ENCODE results near the gene DYNLRB1. TPM values are rescaled to one million over a fixed set of nuclear protein-coding genes. Genes with fewer than 3 reads are reported as not detected.
"Not testable (repeated sequence)": the region's sequence is repeated elsewhere in the genome, so short reads cannot be mapped to it uniquely, and the experiment has no call there.

The DYNLRB1 gene
- 189 and 200 TPM in 2 replicates for total RNA-seq (2014; rRNA removed; shearing (Covaris generic))

- peak; percentile 91 for DNase-seq (ENCODE audit: low spot score)
Measured at GRCh38 chr20:34516247-34517113, at the start of gene DYNLRB1. DYNLRB1 (plus strand) TSS chr20:34516422; CDS start chr20:34516459, 37 bp downstream.

- DNase-seq (ENCODE audit: low spot score) = no peak
Measured at GRCh38 chr20:34468951-34469350, 47.3 kb upstream of the DYNLRB1 start.

GRCh38 chr20:34472246-34472925 lies 43.8 kb upstream of the DYNLRB1 start:
- peak; percentile 74 for DNase-seq (ENCODE audit: low spot score)

- peak; percentile 14 for DNase-seq (ENCODE audit: low spot score)
Measured at GRCh38 chr20:34473262-34473883, 42.8 kb upstream of the DYNLRB1 start.

DNA sequence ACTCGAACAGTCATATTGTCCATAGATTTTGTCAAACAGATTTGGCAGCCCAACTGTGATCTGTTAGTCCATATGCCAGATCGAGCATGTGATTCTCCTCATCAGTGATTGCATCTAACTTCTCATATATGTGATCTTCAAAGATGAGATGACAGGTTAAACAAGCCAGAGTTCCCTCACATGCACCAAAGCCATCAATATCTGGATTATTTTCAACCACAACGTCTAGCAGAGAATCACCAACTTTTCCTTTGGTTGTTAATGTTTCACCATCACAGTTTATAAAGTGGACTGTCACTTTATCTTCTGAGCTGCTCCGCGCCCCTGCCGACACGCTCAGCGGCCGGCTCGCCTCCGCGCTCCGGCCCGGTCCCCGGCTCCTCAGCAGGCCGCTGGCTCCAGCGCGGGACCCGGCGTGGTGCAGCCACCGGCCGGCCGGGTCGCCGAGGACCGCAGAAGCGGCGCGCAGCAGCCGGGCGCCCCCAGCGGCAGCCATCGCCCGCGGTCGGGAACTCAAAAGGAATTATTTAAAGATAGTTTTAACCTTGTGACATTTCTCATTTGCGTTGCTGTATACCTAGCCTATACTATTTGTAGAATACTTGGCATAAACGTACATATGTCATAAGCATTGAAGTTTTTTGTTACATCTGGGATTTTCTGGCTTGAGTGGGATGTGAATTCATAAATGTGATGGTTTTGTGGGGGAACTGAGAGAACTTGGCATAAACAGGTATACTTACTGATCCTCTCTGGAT lies 40.1 kb upstream of the DYNLRB1 start:
- DNase-seq (ENCODE audit: low spot score) = no peak

GRCh38 chr20:34479627-34480026 lies 36.6 kb upstream of the DYNLRB1 start:
- DNase-seq (ENCODE audit: low spot score) = no peak

GRCh38 chr20:34482154-34482553 lies 34.1 kb upstream of the DYNLRB1 start:
- not testable (repeated sequence) for DNase-seq (ENCODE audit: low spot score)

DNA sequence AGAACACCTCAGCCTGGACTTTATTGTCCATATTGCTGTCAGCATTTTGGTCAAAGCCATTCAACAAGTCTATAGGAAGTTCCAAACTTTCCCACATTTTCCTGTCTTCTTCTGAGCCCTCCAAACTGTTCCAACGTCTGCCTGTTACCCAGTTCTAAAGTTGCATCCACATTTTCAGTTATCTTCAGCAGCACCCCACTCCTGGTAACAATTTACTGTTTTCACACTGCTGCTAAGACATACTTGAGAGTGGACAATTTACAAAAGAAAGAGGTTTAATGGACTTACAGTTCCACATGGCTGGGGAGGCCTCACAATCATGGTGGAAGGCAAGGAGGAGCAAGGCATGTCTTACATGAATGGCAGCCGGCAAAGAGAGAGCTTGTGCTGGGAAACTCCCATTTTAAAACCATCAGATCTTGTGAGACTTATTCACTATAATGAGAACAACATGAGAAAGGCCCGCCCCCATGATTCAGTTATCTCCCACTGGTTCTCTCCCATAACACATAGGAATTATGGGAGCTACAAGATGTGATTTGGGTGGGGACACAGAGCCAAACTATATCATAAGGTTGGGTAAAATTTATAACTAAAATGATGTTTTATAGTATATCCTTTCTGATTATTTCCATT lies 32.5 kb upstream of the DYNLRB1 start:
- DNase-seq (ENCODE audit: low spot score) = not testable (repeated sequence)

DNA sequence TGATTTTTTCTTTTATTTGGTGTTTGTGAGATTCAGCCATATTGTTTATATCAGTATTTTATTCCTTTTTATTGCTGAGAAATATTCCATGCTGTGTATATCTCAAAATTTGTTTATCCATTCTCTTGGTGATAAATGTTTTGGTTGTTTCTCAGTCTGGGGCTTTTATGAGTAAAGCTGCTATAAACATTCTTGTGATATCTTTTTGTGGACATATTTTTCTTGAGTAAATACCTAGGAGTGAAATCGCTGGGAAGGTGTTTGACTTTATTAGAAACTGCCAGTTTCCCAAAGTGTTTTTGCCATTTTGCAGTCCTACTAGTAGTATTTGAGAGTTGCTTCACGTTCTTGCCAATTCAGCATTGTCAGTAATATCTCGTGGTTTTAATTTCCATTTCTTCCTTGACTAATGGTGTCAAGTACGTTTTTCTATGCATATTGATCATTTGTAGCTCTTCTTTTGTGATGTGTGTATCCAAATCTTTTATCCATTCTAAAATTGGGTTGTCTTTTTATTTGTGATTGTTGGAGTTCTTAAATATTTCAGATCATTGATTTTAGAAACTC lies 31.1 kb upstream of the DYNLRB1 start:
- DNase-seq (ENCODE audit: low spot score) = no peak

DNA sequence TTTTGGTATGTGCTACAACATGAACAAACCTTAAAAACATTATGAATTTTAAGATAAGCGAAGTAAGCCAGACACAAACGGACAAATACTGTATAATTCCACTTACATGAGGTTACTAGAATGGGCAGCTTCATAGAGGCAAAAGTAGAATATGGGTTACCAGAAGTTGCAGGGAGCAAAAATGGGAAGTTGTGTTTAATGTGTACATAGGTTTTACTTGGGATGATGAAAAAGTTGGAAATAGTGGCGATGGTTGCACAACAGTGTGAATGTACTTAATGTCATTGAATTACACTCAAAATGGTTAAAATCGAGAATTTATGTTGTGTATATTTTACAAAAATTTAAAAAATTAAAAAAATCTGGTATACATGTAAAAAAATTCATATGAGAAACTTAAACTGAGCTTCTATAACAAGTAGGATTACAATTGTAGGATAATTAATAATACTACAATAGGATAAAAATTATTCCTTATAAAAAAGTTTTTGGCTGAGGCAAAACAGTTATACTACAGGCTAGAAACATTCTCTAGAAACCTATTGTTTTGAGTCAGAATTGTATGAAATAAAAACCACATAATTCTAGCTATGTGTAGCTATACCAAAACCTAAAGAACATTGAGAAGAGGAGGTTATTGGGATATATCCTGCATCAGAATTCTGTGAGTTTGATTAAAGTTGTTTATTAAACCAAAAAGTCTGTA lies 24.8 kb upstream of the DYNLRB1 start:
- no peak for DNase-seq (ENCODE audit: low spot score)

DNA sequence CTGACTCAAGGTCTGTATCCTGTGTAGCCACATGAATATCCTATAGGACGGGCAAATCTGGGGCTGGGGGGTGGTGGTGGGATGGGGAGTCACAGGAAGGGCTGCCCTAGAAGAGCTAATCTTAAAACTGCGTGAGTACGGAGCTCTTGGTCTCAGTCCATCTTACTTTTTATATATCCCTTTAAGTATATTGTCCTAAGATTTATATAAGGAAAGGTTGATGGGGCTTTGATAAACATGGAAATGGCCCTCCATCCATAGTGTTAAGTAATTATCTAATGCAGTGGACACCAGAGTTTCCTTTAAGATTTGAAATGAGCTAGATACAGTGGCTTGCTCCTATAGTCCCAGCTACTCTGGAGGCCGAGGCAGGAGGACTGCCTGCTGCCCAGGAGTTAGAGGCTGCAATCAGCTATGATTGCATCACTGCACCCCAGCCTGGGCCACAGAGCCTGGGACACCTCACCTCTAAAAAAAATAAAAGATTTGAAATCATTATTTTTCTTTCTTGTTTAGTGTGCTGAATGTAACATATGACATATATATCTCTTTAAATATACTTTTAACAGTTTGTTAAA lies 24.2 kb upstream of the DYNLRB1 start:
- no peak for DNase-seq (ENCODE audit: low spot score)

- DNase-seq (ENCODE audit: low spot score) = no peak
Measured at GRCh38 chr20:34493646-34494045, 22.6 kb upstream of the DYNLRB1 start.

DNA sequence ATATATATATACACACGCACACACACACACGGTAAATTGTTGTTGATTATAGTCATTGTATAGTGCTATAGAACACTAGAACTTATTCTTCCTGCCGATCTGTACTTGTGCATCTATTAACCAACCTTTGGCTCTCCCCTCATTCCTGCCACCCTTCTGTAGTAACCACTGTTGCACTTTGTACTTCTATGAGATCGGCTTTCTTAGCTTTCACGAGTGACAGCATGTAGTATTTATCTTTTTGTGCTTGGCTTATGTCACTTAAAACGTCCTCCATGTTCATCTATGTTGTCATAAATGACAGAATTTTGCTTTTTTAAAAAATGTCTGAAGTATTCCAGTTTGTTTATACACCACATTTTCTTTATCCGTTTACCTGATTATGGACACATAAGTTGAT lies 20.9 kb upstream of the DYNLRB1 start:
- no peak for DNase-seq (ENCODE audit: low spot score)

GRCh38 chr20:34495916-34496315 lies 20.3 kb upstream of the DYNLRB1 start:
- no peak for DNase-seq (ENCODE audit: low spot score)

DNA sequence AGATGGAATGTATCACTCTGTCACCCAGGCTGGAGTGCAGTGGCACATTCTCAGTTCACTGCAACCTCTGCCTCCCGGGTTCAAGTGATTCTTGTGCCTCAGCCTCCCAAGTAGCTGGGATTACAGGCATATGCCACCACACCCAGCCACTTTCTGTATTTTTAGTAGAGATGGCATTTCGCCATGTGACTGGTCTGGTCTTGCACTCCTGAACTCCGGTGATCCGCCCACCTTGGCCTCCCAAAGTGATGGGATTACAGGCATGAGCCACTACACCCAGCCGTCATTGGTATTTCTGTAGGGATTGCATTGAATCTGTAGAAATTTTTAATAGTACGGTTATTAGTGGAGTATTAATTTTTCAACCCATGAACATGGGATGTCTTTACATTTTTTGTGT lies 18.6 kb upstream of the DYNLRB1 start:
- DNase-seq (ENCODE audit: low spot score) = not testable (repeated sequence)

GRCh38 chr20:34500823-34501222 lies 15.4 kb upstream of the DYNLRB1 start:
- no peak for DNase-seq (ENCODE audit: low spot score)

DNA sequence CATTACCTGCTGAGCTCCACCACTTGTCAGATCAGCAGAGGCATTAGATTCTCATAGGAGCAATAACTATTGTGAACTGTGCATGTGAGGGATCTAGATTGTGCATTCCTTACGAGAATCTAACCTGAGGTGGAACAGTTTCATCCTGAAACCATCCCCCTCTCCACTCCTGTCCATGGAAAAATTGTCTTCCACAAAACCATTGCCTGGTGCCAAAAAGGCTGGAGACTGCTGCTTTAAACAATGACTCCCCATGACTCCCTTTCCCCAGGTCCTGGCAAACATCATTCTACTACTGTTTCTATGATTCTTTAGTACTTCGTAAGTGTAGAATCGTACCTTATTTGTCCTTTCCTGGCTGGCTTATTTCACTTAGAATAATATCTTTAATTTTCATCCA lies 9.7 kb upstream of the DYNLRB1 start:
- no peak for DNase-seq (ENCODE audit: low spot score)

GRCh38 chr20:34507702-34508413 lies 8.4 kb upstream of the DYNLRB1 start:
- no peak for DNase-seq (ENCODE audit: low spot score)

DNA sequence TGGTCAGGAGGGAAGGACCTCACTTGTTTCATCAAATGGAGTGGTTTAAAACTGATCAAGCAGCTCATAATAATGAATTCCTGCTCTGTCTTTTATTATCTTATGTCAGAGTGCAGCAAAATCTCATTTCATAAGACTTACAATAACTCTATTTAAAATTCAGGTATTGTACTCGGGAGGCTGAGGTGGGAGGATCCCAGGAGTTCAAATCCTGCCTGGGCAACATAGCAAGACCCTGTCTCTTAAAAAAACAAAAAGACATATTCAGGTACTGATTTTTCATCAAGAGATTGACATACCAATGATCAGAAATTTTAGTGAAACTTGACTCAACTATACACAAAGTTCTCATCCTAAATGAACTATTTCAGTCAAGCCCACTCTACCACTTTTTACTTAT lies 5.6 kb upstream of the DYNLRB1 start:
- DNase-seq (ENCODE audit: low spot score) = no peak

Measured in A172 (cell line).